Activated gamma-delta T cell treated with anti-CD3 and anti-CD28 coated beads, Interleukin-2, amount 50 U/mL, for 16 hours (primary cell): ENCODE measurements around the gene PUS1.
"Not testable (repeated sequence)": the region's sequence is repeated elsewhere in the genome, so short reads cannot be mapped to it uniquely, and the experiment has no call there.

Source experiments
- DNase-seq: peaks from one replicate; pipeline ENCODE4 v3.0.0-alpha.2; 2020; ENCODE audit warnings: low read depth

Gene PUS1

GRCh38 chr12:131959641-131960589 is 30.8 kb downstream of the PUS1 start:
- no peak for DNase-seq

- not testable (repeated sequence) for DNase-seq
These were observed 31.7 kb downstream of the PUS1 start for GRCh38 chr12:131960590-131961325.

GRCh38 chr12:131961328-131961727 is 32.3 kb downstream of the PUS1 start:
- not testable (repeated sequence) for DNase-seq

DNA sequence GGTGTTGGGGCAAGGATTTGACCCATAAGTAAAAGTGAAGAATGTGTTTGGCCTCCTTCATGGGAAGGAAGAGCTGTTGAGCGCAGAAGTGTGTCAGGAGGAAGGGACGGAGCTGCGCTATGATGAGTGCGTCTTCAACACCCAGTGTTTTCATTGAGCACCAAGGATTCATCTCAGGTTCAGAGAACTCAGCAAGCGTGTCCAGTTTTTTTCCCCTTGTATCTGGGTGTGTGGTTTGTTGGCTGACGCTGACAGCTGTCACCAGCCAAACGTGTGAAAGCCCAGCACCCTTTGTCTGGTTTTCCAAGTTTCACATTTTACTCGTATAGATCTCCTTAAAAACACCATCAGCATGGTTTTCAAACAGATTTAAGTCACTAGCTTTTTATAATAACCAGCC is 33.0 kb downstream of the PUS1 start:
- no peak for DNase-seq

- DNase-seq: no peak
These were observed 34.3 kb downstream of the PUS1 start for GRCh38 chr12:131963381-131963780.

DNA sequence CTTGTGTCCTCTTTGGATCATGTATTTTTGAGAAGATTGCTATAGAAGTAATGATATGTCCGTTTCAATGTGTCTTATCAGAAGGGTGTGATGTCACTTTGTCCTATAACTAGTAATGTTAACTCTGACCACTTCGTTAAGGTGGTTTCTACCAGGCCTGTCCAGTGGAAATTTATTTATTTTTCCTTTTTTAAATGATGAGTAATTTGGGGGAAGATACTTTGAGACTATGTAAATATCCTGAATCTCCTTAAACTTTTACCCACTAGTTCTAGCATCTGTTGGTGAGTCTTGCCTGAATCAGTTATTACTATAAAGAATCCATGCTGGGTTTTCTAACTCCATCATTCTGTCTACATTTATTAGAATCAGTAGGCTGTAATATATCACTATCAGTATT is 36.0 kb downstream of the PUS1 start:
- DNase-seq: no peak

GRCh38 chr12:131971226-131971625 is 42.1 kb downstream of the PUS1 start:
- no peak for DNase-seq

- DNase-seq: no peak
These were observed 46.2 kb downstream of the PUS1 start for GRCh38 chr12:131975228-131975627.

DNA sequence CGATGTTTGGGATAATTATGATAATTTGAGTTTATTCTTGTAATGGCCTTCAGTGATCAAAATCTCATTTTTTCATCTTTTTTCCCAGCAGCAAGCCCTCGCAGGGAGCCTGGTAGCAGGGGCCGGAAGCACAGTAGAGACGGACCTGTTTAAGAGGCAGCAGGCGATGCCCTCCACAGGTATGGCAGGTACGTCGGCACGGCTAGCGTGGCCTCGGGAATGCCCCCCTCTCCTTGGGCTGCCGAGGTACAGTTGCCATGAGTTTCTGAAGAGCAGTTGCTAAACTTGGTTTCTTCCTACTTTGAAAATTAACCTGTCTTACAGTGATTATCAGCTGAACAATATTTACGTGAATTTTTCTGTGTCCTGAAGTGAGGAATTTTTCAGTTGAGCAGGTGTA is 50.5 kb downstream of the PUS1 start:
- no peak for DNase-seq

DNA sequence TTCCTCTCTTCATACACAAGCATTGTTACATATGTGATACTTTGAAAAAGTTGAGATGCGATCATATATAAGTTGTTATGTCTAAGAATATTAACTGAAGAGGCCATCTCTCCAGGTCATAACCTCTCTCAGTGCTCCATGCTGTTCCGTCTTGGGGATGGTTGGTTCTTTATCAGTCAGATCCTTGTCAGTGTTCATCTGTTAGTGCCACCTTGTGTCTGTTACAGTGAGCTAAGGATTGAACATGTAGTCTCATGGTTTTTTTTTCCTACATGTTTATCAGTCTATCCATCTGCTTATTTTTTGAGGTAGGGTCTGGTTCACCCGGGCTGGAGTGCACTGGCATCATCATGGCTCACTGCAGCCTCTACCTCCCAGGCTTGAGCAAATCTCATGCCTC is 51.2 kb downstream of the PUS1 start:
- DNase-seq: no peak

DNA sequence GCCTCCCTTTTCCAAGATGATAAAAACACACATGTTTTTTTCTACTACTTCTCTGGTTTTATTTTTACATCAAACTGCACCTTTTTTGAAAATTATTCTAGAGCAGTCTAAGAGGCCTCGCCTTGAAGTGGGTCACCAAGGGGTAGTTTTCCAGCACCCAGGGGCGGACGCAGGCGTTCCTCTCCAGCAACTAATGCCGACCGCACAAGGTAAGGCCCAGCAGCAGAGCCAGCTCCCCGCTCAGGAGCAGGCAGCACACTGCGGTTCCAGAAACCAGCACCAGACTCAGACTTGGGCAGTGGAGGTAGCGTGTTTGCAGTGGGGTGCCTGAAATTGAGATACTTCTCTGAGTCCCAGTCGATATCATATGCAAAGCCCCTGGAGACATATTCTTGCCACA is 52.3 kb downstream of the PUS1 start:
- no peak for DNase-seq

- DNase-seq: no peak
These were observed 53.0 kb downstream of the PUS1 start for GRCh38 chr12:131982041-131982440.

GRCh38 chr12:131983026-131983425 is 54.0 kb downstream of the PUS1 start:
- no peak for DNase-seq

- no peak for DNase-seq
These were observed 54.5 kb downstream of the PUS1 start for GRCh38 chr12:131983554-131983953.

GRCh38 chr12:131984334-131984733 is 55.3 kb downstream of the PUS1 start:
- no peak for DNase-seq

GRCh38 chr12:131985510-131985875 is 56.4 kb downstream of the PUS1 start:
- not testable (repeated sequence) for DNase-seq

- no peak for DNase-seq
These were observed 57.3 kb downstream of the PUS1 start for GRCh38 chr12:131986361-131986760.

GRCh38 chr12:131986910-131987309 is 57.8 kb downstream of the PUS1 start:
- no peak for DNase-seq

GRCh38 chr12:131987552-131987951 is 58.5 kb downstream of the PUS1 start:
- no peak for DNase-seq

GRCh38 chr12:131988054-131988796 is 59.1 kb downstream of the PUS1 start:
- DNase-seq: no peak

- DNase-seq: no peak
These were observed 59.9 kb downstream of the PUS1 start for GRCh38 chr12:131989021-131989420.
